Stomach (tissue), 9 donors: Measurements from ENCODE around the gene KLHL29. TPM values are rescaled to one million over a fixed set of nuclear protein-coding genes. Genes with fewer than 3 reads are reported as not detected.
"Not testable (repeated sequence)": the region's sequence is repeated elsewhere in the genome, so short reads cannot be mapped to it uniquely, and the experiment has no call there.

Experiments used
- DNase-seq, 2 donors: peaks; one replicate each; pipeline versions ENCODE4 v3.0.0 to v3.0.0-alpha.2; 2013 to 2019
- H3K27ac ChIP-seq, 5 donors: fragments of 200-600 bp in 4 of 5; sonication (generic) in 4 of 5; one replicate each; pipeline ENCODE4 v1.5.1; 2013 to 2019; ENCODE audit warnings: mild to moderate bottlenecking in 1 of 5, moderate library complexity in 1 of 5
- H3K27me3 ChIP-seq, 3 donors: fragments of 200-600 bp; sonication (generic); one replicate each; pipeline ENCODE4 v1.5.1; 2017 to 2019; ENCODE audit warnings: mixed run types in 1 of 3
- H3K36me3 ChIP-seq, 4 donors: fragments of 200-600 bp; sonication (generic); 1 replicate in 3 of 4; 2 replicates in 1 of 4; pipeline ENCODE4 v1.5.1; 2016 to 2019
- H3K4me1 ChIP-seq, 4 donors: fragments of 200-600 bp; sonication (generic); one replicate each; pipeline ENCODE4 v1.5.1; 2016 to 2019
- H3K4me3 ChIP-seq, 4 donors: fragments of 200-600 bp; sonication (generic) in 3 of 4; one replicate each; pipeline ENCODE4 v1.5.1; 2016 to 2019; ENCODE audit warnings: mild to moderate bottlenecking in 1 of 4
- H3K9me3 ChIP-seq, 4 donors: fragments of 200-600 bp; sonication (generic); one replicate each; pipeline ENCODE4 v1.5.1; 2016 to 2019
- EP300 ChIP-seq: sonication (generic); formaldehyde crosslinking; IDR thresholded peaks from one replicate; pipeline ENCODE4 v1.6.1; 2017; ENCODE audit warnings: antibody characterized with exemption
- POLR2A ChIP-seq, 4 donors: fragments of 450-650 bp; IDR thresholded peaks; one replicate each; pipeline ENCODE4 v1.6.1; 2016; ENCODE audit warnings: antibody characterized with exemption in 4 of 4, control low read depth in 2 of 4, mild to moderate bottlenecking in 1 of 4, moderate library complexity in 1 of 4
- POLR2AphosphoS5 ChIP-seq, 3 donors: sonication (generic); formaldehyde crosslinking; IDR thresholded peaks; one replicate each; pipeline ENCODE4 v1.6.1; 2016; ENCODE audit warnings: antibody characterized with exemption in 3 of 3
- WGBS, 5 donors: extraction: QIAGEN DNeasy Blood & Tissue Kit in 3 of 5; methylation state at CpG; one replicate each; pipeline versions ENCODE4 v1.1.5 to v1.1.7; 2013 to 2018; 5-methylcytosine and 5-hydroxymethylcytosine counted together
- intact Hi-C: fragments of 100-400 bp; cut with DNase I; formaldehyde crosslinking; loops from one replicate; pipeline ENCODE4 v1.15.1; 2023; ENCODE audit warnings: low total_unique reads
- polyA plus RNA-seq, 3 donors: library from polyadenylated mRNA; stranded (reverse); fragments of 200-250 nt; gene quantifications; one replicate each; pipeline ENCODE4 v1.2.3, GENCODE V29; 2013
- total RNA-seq, 5 donors: library from RNA; depleted of rRNA; stranded (reverse); fragments of >200 nt; gene quantifications; one replicate each; pipeline versions ENCODE4 v1.1.0 to v1.2.3, GENCODE V29; 2014 to 2016
- TF ChIP-seq, protein P1 (sequence below), 7 experiments: fragments of 450-650 bp in 4 of 7; fragments of 200-600 bp in 3 of 7; sonication (generic) in 3 of 7; IDR thresholded peaks; one replicate each; pipeline ENCODE4 v1.5.1; 2016 to 2019; ENCODE audit warnings: antibody characterized with exemption in 7 of 7, control low read depth in 2 of 7, mild to moderate bottlenecking in 1 of 7
- donor health status: healthy with polysubstance abuse.
- donor health status: Bipolar disorder and iron deficiency.
- donor health status: healthy.

Gene KLHL29
- total and polyA plus RNA-seq, 8 donors, result under 0.01 to 6.6 (median 1.3) TPM

GRCh38 chr2:23346781-23347180, 38.2 kb upstream of the KLHL29 start:
- Histone ChIP-seq H3K9me3 (no peaks in the 10 kb centered on the region), H3K27ac (no peak overlapping the region), H3K4me1 (peaks cover 0 to 14% (median 8%) of the 10 kb centered on the region in 4 donors), H3K36me3 (no peaks in the 10 kb centered on the region), H3K27me3 (peaks cover 0 to 13% (median 3%) of the 10 kb centered on the region in 3 donors), H3K4me3 (no peak overlapping the region)
- 81 to 88% (median 86%) methylated on average over 5 to 8 of the region's 8 CpGs for WGBS, 5 donors
- TF ChIP-seq POLR2AphosphoS5 (IDR thresholded peaks at IDR 0.05) (no peak), POLR2A (IDR thresholded peaks at IDR 0.05) (no peak), EP300 (no peak)
- TF ChIP-seq, protein P1, sequence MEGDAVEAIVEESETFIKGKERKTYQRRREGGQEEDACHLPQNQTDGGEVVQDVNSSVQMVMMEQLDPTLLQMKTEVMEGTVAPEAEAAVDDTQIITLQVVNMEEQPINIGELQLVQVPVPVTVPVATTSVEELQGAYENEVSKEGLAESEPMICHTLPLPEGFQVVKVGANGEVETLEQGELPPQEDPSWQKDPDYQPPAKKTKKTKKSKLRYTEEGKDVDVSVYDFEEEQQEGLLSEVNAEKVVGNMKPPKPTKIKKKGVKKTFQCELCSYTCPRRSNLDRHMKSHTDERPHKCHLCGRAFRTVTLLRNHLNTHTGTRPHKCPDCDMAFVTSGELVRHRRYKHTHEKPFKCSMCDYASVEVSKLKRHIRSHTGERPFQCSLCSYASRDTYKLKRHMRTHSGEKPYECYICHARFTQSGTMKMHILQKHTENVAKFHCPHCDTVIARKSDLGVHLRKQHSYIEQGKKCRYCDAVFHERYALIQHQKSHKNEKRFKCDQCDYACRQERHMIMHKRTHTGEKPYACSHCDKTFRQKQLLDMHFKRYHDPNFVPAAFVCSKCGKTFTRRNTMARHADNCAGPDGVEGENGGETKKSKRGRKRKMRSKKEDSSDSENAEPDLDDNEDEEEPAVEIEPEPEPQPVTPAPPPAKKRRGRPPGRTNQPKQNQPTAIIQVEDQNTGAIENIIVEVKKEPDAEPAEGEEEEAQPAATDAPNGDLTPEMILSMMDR (IDR thresholded peaks at IDR 0.05), result no peak
- intact Hi-C loops, result no loop called here
- DNase-seq, result no peak

DNA sequence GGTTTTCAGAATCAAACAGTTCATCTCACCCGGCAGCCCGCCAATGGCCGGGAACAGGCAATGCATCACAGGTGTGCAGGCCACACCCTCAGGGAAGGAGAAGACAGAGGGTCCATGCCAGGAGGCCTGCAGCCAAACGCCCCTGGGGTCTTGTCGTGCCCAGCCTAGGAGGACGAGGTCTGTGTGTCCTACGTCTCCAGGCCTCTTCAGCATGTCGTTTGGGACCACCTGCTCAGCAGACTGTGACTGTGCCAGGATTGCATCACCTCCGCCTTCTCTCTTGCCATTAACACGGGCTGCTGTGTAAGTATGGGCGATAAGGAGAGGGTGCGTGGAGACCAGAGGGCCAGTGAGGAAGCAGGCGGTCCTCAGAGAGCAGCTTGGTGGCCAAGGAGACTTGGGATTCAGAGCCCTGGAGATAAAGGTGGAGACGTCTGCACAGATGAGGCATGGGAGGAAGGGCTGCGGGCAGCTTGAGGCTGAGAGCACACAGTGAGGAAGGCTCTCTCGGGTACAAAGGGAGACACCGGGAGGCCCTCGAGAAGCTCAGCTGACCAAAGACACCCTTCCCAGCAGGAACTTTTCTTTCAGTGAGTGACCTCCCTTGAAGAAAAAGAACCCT, 37.4 kb upstream of the KLHL29 start:
- intact Hi-C loops, result no loop called here
- no peaks in the 10 kb centered on the region for H3K36me3 ChIP-seq
- no peak overlapping the region for H3K4me3 ChIP-seq
- peaks cover 0 to 19% (median 11%) of the 10 kb centered on the region in 4 donors for H3K4me1 ChIP-seq
- DNase-seq, result no peak
- no peaks in the 10 kb centered on the region for H3K9me3 ChIP-seq
- no peak overlapping the region for H3K27ac ChIP-seq
- whole genome bisulfite sequencing, 5 donors, result 78 to 85% (median 84%) methylated on average over 18 of the region's 18 CpGs
- TF ChIP-seq POLR2AphosphoS5 (IDR thresholded peaks at IDR 0.05) (no peak), POLR2A (IDR thresholded peaks at IDR 0.05) (no peak), EP300 (no peak)
- TF ChIP-seq, protein P1 (IDR thresholded peaks at IDR 0.05), result no peak
- peaks cover 0 to 21% (median 9%) of the 10 kb centered on the region in 3 donors for H3K27me3 ChIP-seq

- H3K27ac ChIP-seq, intact Hi-C loops, H3K36me3 ChIP-seq, DNase-seq, H3K4me3 ChIP-seq, H3K9me3 ChIP-seq: not testable (repeated sequence)
- WGBS, 5 donors, result 73 to 87% (median 79%) methylated on average over 6 to 9 of the region's 10 CpGs
- Histone ChIP-seq H3K4me1 (peaks cover 0 to 19% (median 11%) of the 10 kb centered on the region in 4 donors), H3K27me3 (peaks cover 0 to 24% (median 9%) of the 10 kb centered on the region in 3 donors)
Measured at GRCh38 chr2:23348093-23348481, 36.9 kb upstream of the KLHL29 start.

- WGBS, 5 donors, result 89 to 93% (median 93%) methylated on average over 7 of the region's 7 CpGs
- intact Hi-C loops, result no loop called here
- H3K27ac ChIP-seq, result no peak overlapping the region
- H3K4me1 ChIP-seq, result peaks cover 0 to 19% (median 11%) of the 10 kb centered on the region in 4 donors
- H3K27me3 ChIP-seq, result peaks cover 0 to 19% (median 9%) of the 10 kb centered on the region in 3 donors
- no peak overlapping the region for H3K4me3 ChIP-seq
- TF ChIP-seq EP300 (no peak), POLR2A (IDR thresholded peaks at IDR 0.05) (no peak), POLR2AphosphoS5 (IDR thresholded peaks at IDR 0.05) (no peak)
- TF ChIP-seq, protein P1 (IDR thresholded peaks at IDR 0.05), result no peak
- H3K9me3 ChIP-seq, result no peaks in the 10 kb centered on the region
- no peaks in the 10 kb centered on the region for H3K36me3 ChIP-seq
- no peak for DNase-seq
Measured at GRCh38 chr2:23349508-23349907, 35.5 kb upstream of the KLHL29 start.
